SU-DHL-6 (cell line): ENCODE results near the gene PEDS1.
A peak's percentile ranks its signal among the peaks of the same experiment; 100 is the strongest.

Experiments used
- H2AFZ ChIP-seq: fragments of 200-600 bp; sonication (generic); 2 replicates; pipeline ENCODE4 v1.6.1; 2014; ENCODE audit warnings: low read depth, mild to moderate bottlenecking, moderate library complexity, mixed read lengths, antibody characterized with exemption, low read length; ENCODE audit not compliant: severe bottlenecking
- H3F3A ChIP-seq: fragments of 200-600 bp; shearing (Covaris generic); 2 replicates; pipeline ENCODE4 v1.6.0; 2016; ENCODE audit warnings: antibody characterized with exemption, mild to moderate bottlenecking; ENCODE audit not compliant: insufficient read depth
- H3K27ac ChIP-seq: fragments of 200-600 bp; sonication (generic); 2 replicates; pipeline ENCODE4 v1.5.1; 2016; ENCODE audit warnings: low read depth, mild to moderate bottlenecking, low read length, moderate library complexity, mixed read lengths
- H3K27me3 ChIP-seq: fragments of 200-600 bp; sonication (generic), shearing (Covaris generic); 2 replicates; pipeline ENCODE4 v1.6.0; 2014; ENCODE audit warnings: mild to moderate bottlenecking, low read length
- H3K36me3 ChIP-seq: fragments of 200-600 bp; sonication (generic); 2 replicates; pipeline ENCODE4 v1.6.1; 2014; ENCODE audit warnings: mild to moderate bottlenecking, low read length, mixed read lengths
- H3K4me2 ChIP-seq: fragments of 300-600, 200-600 bp; shearing (Covaris generic), sonication (generic); 2 replicates; pipeline ENCODE4 v1.6.0; 2014; ENCODE audit warnings: low read length, low read depth, mild to moderate bottlenecking; ENCODE audit not compliant: poor library complexity, severe bottlenecking
- H3K4me3 ChIP-seq: fragments of 200-600 bp; sonication (generic); 2 replicates; pipeline ENCODE4 v1.5.1; 2014; ENCODE audit warnings: antibody characterized with exemption, low read length, mild to moderate bottlenecking, mixed read lengths; ENCODE audit not compliant: insufficient read depth, poor library complexity, severe bottlenecking
- H3K79me2 ChIP-seq: fragments of 200-600 bp; sonication (generic); 2 replicates; pipeline ENCODE4 v1.6.1; 2014; ENCODE audit warnings: mild to moderate bottlenecking, low read length, moderate library complexity; ENCODE audit not compliant: insufficient read depth
- H3K9ac ChIP-seq: fragments of 200-600 bp; sonication (generic); 2 replicates; pipeline ENCODE4 v1.7.0; 2014; ENCODE audit warnings: mild to moderate bottlenecking, low read length
- H3K9me2 ChIP-seq: fragments of 200-600 bp; sonication (generic); replicated peaks from 2 replicates; pipeline ENCODE4 v1.6.1; 2014; ENCODE audit warnings: low read length; ENCODE audit not compliant: insufficient read depth
- H3K9me3 ChIP-seq: fragments of 200-600 bp; sonication (generic); 2 replicates; pipeline ENCODE4 v1.6.1; 2014; ENCODE audit warnings: low read length, mixed read lengths; ENCODE audit not compliant: insufficient read depth
- H4K20me1 ChIP-seq: fragments of 200-600 bp; sonication (generic); 2 replicates; pipeline ENCODE4 v1.6.1; 2014; ENCODE audit warnings: low read depth, mild to moderate bottlenecking, antibody characterized with exemption, low read length, moderate library complexity, mixed read lengths
- CTCF ChIP-seq: fragments of 200-600 bp; sonication (generic); IDR thresholded peaks from one replicate; pipeline ENCODE4 v1.5.1; 2017; ENCODE audit warnings: antibody characterized with exemption, mild to moderate bottlenecking, low read length, moderate library complexity; ENCODE audit not compliant: insufficient read depth, poor library complexity, severe bottlenecking
- EZH2phosphoT487 ChIP-seq: fragments of 200-600 bp; sonication (generic), shearing (Covaris generic); conservative IDR thresholded peaks from 2 replicates; pipeline ENCODE4 v1.6.1; 2018; ENCODE audit warnings: mild to moderate bottlenecking, antibody characterized with exemption, low read length, moderate library complexity, mixed read lengths

PEDS1 gene

GRCh38 chr20:50187403-50188051 is 34.0 kb upstream of the PEDS1 start:
- Histone ChIP-seq H2AFZ (no peak overlapping the region), H3K9me3 (no peaks in the 10 kb centered on the region), H4K20me1 (no peaks in the 10 kb centered on the region), H3K79me2 (peaks cover 2% of the 10 kb centered on the region), H3K27me3 (no peaks in the 10 kb centered on the region), H3K4me3 (no peak overlapping the region), H3F3A (peaks cover 4% of the 10 kb centered on the region), H3K9me2 (no peaks in the 10 kb centered on the region), H3K27ac (no peak overlapping the region), H3K9ac (no peak overlapping the region), H3K36me3 (no peaks in the 10 kb centered on the region), H3K4me2 (no peak overlapping the region)
- no peak for TF ChIP-seq CTCF
- no peak for TF ChIP-seq EZH2phosphoT487

GRCh38 chr20:50186987-50187402 is 33.5 kb upstream of the PEDS1 start:
- H3K9me2 ChIP-seq, result no peaks in the 10 kb centered on the region
- H3K27me3 ChIP-seq, result no peaks in the 10 kb centered on the region
- TF ChIP-seq EZH2phosphoT487 (no peak), CTCF (no peak)
- H3K79me2 ChIP-seq, result no peaks in the 10 kb centered on the region
- no peak overlapping the region for H3K4me2 ChIP-seq
- H2AFZ ChIP-seq, result no peak overlapping the region
- no peaks in the 10 kb centered on the region for H3K36me3 ChIP-seq
- no peak overlapping the region for H3K4me3 ChIP-seq
- no peak overlapping the region for H3K27ac ChIP-seq
- no peak overlapping the region for H3K9ac ChIP-seq
- no peaks in the 10 kb centered on the region for H4K20me1 ChIP-seq
- no peaks in the 10 kb centered on the region for H3K9me3 ChIP-seq
- H3F3A ChIP-seq, result no peaks in the 10 kb centered on the region; the same call in 1 of the 2 replicates

DNA sequence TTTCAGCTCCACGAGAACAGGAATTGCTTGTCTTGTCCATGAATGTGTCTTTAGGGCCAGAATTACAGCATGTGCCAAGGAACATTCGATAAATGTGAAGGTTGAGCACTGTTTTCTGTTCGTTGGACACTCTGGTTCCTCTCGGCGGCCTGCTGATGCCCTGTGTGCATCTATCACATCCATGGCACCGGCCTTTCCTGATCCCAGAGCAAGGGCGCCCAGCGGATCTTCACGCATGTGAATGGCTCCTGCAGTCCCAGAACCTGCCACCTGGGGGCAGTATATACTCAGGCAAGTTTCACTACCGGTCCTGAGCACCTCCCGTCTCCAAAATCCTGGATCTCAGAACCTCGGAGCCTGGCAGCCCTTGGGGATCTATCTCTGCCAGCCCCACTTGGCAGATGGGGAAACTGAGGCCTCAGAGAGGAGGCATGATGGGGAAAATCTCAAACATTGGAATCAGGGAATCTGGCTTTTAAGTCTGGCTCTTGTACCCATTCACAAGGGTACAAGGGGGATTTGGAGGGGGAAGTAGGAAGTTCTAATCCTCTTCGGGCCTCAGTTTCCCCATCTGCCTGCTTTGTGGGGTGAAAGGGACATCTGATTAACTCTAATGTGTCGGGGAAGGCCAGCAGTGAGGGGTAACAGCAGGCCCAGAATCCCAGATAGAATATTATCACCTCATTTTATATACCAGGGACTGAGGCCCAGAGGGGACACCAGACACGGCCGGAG is 32.8 kb upstream of the PEDS1 start:
- no peak overlapping the region for H3K9ac ChIP-seq
- no peaks in the 10 kb centered on the region for H4K20me1 ChIP-seq
- H3K9me3 ChIP-seq, result no peaks in the 10 kb centered on the region
- H3K27me3 ChIP-seq, result no peaks in the 10 kb centered on the region
- H3F3A ChIP-seq, result no peaks in the 10 kb centered on the region
- H3K4me3 ChIP-seq, result no peak overlapping the region
- H3K79me2 ChIP-seq, result no peaks in the 10 kb centered on the region
- H2AFZ ChIP-seq, result no peak overlapping the region
- no peak overlapping the region for H3K27ac ChIP-seq
- H3K9me2 ChIP-seq, result no peaks in the 10 kb centered on the region
- no peak overlapping the region for H3K4me2 ChIP-seq
- H3K36me3 ChIP-seq, result no peaks in the 10 kb centered on the region
- TF ChIP-seq CTCF (peak; percentile 93), EZH2phosphoT487 (no peak)
